ENCODE data around the gene CREB3L2.
"Not testable (repeated sequence)": the region's sequence is repeated elsewhere in the genome, so short reads cannot be mapped to it uniquely, and the experiment has no call there.

Gene CREB3L2

DNA sequence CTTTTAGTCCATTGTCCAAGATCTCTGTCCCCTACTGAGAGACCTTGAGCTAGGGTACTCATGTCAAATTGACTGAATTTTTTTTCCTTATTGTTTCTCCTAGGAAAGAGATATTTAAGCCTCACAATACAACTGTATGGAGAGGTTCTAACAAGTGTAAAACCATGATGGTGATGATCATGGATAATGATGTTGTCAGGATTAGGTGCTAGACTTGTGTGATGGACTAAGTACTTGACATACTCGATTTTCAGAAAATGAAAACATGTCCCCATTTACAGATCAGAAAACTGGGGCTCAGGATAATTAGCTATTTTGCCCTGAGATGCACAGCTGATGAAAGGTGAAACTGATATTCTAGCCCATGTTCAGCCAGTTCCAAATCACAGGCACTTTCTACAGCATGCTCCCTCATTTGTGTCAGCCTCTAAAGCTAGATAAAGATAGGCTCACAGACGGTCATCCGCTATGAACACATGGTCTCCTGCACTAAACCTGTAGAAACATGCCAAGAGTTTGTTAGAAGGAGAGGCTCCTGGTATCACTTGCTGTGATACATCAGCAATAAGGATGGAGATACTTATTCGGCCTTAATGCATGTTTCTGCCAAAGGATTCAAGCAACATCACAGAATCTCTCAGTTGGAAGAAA is 67.6 kb downstream of the CREB3L2 start:
- Histone ChIP-seq H3K4me3 (ENCODE audit: low read length) (no peak overlapping the region), H3K9me3 (ENCODE audit: control insufficient read depth, insufficient read depth, low read length) (no peaks in the 10 kb centered on the region), H3K4me1 (ENCODE audit: control insufficient read depth, insufficient read depth, low read length) (peaks cover 4% of the 10 kb centered on the region), H3K36me3 (ENCODE audit: control insufficient read depth, insufficient read depth, low read length) (no peaks in the 10 kb centered on the region; the same call in 1 of the 2 replicates), H3K27ac (ENCODE audit: low read length) (no peak overlapping the region), H3K27me3 (ENCODE audit: control insufficient read depth, insufficient read depth, low read length) (no peaks in the 10 kb centered on the region)
- WGBS (ENCODE audit: insufficient coverage, insufficient read length): no CpG with 5 or more reads among the region's 4 CpGs
- no peak for DNase-seq (ENCODE audit: low read depth, low spot score)

DNA sequence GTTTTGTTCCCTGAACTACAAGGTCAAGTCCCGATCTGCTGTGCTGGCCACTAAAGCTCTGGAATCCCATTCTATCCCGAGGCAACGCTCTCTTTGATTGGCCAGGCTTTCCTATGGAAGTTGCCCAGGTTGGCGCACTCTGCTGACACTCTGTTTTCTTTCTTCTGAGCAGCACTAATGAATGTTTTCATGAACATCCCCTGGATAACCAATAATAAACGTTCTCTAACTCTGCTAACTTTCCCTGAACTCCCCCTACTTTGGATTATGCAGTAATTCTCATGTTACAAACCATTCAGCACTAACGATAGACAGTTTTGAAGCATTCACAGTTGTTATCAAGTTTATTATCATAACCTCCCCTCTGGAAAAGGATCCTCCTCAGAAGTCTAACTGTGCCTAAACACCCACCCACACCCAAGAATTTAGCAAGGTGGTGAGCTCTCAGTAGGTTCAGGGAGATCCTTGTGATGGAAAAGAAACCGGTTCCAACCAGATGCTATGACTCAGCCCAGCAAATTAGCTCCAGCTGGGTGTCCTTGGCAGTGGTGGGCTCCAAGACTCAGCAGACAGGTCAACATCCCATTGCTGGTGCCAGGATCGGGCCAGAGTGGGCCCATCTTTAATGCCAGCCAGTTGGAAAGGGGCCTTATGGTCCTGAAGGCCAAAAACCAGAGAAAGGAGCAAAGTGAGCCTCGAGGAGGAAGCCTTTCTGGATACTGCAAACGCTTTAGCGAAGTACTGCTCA is 68.4 kb downstream of the CREB3L2 start:
- WGBS (ENCODE audit: insufficient coverage, insufficient read length): no CpG with 5 or more reads among the region's 11 CpGs
- Histone ChIP-seq H3K4me1 (ENCODE audit: control insufficient read depth, insufficient read depth, low read length) (peaks cover 4% of the 10 kb centered on the region), H3K27me3 (ENCODE audit: control insufficient read depth, insufficient read depth, low read length) (no peaks in the 10 kb centered on the region), H3K4me3 (ENCODE audit: low read length) (no peak overlapping the region), H3K9me3 (ENCODE audit: control insufficient read depth, insufficient read depth, low read length) (no peaks in the 10 kb centered on the region), H3K27ac (ENCODE audit: low read length) (no peak overlapping the region), H3K36me3 (ENCODE audit: control insufficient read depth, insufficient read depth, low read length) (no peaks in the 10 kb centered on the region; the same call in 1 of the 2 replicates)
- DNase-seq (ENCODE audit: low read depth, low spot score): no peak

DNA sequence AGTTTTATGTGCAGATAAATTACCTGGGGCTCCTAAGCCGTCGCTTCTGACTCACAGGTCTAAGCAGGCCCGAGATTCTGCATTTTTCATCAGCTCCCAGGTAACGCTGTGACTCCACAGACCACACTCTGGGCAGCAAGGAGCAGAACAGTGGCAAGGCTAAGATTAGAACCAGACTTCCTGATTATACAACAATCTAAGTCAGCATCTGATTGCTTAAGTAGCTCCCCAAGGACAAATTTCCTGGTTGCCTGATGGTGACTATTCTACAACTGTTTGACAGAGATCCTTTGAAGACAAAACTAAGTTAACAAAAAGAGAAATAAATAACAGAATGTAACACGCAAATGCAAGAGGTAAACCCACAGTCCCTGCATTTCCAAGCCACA is 69.0 kb downstream of the CREB3L2 start:
- no peak for DNase-seq (ENCODE audit: low read depth, low spot score)
- no peak overlapping the region for H3K27ac ChIP-seq (ENCODE audit: low read length)

DNA sequence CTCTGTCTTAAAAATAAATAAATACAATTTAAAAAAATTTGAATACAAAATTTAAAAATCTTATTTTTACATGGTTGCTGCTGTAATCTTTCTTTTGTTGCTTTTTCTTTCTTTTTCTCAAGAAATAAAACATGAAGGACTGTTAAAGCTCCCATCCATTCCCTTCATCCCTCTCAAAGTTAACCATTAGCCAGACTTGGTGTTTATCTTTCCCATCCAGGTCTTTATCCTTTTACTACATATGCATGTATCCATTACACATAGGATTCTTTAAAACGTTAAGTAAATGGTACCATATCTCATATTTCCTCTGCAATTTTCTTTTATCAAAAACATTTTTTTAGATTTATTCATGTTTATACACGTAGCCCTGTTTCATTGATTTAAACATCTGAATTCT is 70.1 kb downstream of the CREB3L2 start:
- Histone ChIP-seq H3K4me1 (ENCODE audit: control insufficient read depth, insufficient read depth, low read length) (peaks cover 3% of the 10 kb centered on the region), H3K27me3 (ENCODE audit: control insufficient read depth, insufficient read depth, low read length) (no peaks in the 10 kb centered on the region), H3K27ac (ENCODE audit: low read length) (no peak overlapping the region), H3K9me3 (ENCODE audit: control insufficient read depth, insufficient read depth, low read length) (no peaks in the 10 kb centered on the region), H3K36me3 (ENCODE audit: control insufficient read depth, insufficient read depth, low read length) (no peaks in the 10 kb centered on the region; the same call in 1 of the 2 replicates), H3K4me3 (ENCODE audit: low read length) (no peak overlapping the region)
- DNase-seq (ENCODE audit: low read depth, low spot score): no peak
- no CpG with 5 or more reads among the region's 2 CpGs for WGBS (ENCODE audit: insufficient coverage, insufficient read length)

More for the DNA sequence above, 69.0 kb downstream of the CREB3L2 start:
- WGBS (ENCODE audit: insufficient coverage, insufficient read length): no CpG with 5 or more reads among the region's 5 CpGs
- Histone ChIP-seq H3K36me3 (ENCODE audit: control insufficient read depth, insufficient read depth, low read length) (no peaks in the 10 kb centered on the region; the same call in 1 of the 2 replicates), H3K4me1 (ENCODE audit: control insufficient read depth, insufficient read depth, low read length) (peaks cover 4% of the 10 kb centered on the region), H3K4me3 (ENCODE audit: low read length) (no peak overlapping the region), H3K9me3 (ENCODE audit: control insufficient read depth, insufficient read depth, low read length) (no peaks in the 10 kb centered on the region), H3K27me3 (ENCODE audit: control insufficient read depth, insufficient read depth, low read length) (no peaks in the 10 kb centered on the region)

DNA sequence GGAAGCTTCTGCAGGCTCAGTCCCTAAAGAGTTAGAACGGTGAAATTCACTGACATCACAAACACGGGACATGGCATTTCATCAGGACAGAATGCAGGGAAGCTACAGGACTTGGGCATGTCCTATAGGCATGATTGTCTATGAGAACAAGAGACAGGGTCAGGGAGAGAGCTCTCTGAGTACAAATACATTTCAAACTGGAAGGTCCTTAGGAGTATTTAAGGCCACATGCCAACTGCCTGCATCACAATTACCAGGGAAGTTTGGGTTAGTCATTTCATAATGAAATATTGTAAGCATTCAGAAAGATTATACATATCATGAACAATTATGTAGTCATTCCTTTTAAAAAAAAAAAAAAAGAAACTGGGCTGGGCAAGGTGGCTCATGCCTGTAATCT is 71.3 kb downstream of the CREB3L2 start:
- WGBS (ENCODE audit: insufficient coverage, insufficient read length): no CpG with 5 or more reads among the region's 2 CpGs
- no peaks in the 10 kb centered on the region for H3K9me3 ChIP-seq (ENCODE audit: control insufficient read depth, insufficient read depth, low read length)
- no peaks in the 10 kb centered on the region for H3K27me3 ChIP-seq (ENCODE audit: control insufficient read depth, insufficient read depth, low read length)
- no peak overlapping the region for H3K27ac ChIP-seq (ENCODE audit: low read length)
- H3K4me1 ChIP-seq (ENCODE audit: control insufficient read depth, insufficient read depth, low read length): peaks cover 3% of the 10 kb centered on the region; the same call in 1 of the 2 replicates
- DNase-seq (ENCODE audit: low read depth, low spot score): no peak
- H3K36me3 ChIP-seq (ENCODE audit: control insufficient read depth, insufficient read depth, low read length): no peaks in the 10 kb centered on the region; the same call in 1 of the 2 replicates
- H3K4me3 ChIP-seq (ENCODE audit: low read length): no peak overlapping the region

DNA sequence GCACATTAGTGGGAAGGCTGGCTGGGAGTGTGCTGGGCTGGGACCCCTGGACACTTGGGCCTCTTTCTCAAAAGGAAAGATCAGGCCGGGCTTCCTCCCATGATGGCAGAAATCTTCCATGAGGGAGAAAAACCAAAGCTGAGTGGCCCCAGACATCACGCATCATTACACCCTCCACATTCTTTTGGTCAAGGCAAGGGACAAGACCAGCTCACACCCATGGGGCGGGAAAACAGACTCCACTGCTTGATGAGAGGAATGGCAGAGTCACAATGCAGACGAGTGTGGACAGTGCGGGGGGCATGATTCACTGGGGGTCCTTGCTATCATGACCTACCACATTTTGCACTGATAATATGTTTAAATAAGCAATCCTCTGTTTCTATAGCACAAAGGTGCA is 73.3 kb downstream of the CREB3L2 start:
- H3K9me3 ChIP-seq (ENCODE audit: control insufficient read depth, insufficient read depth, low read length): no peaks in the 10 kb centered on the region; the same call in 1 of the 2 replicates
- no peaks in the 10 kb centered on the region; the same call in 1 of the 2 replicates for H3K36me3 ChIP-seq (ENCODE audit: control insufficient read depth, insufficient read depth, low read length)
- peaks cover under 1% of the 10 kb centered on the region; the same call in 1 of the 2 replicates for H3K4me1 ChIP-seq (ENCODE audit: control insufficient read depth, insufficient read depth, low read length)
- H3K27me3 ChIP-seq (ENCODE audit: control insufficient read depth, insufficient read depth, low read length): no peaks in the 10 kb centered on the region
- WGBS (ENCODE audit: insufficient coverage, insufficient read length): no CpG with 5 or more reads among the region's 5 CpGs
- no peak overlapping the region for H3K4me3 ChIP-seq (ENCODE audit: low read length)
- DNase-seq (ENCODE audit: low read depth, low spot score): no peak
- H3K27ac ChIP-seq (ENCODE audit: low read length): no peak overlapping the region

DNA sequence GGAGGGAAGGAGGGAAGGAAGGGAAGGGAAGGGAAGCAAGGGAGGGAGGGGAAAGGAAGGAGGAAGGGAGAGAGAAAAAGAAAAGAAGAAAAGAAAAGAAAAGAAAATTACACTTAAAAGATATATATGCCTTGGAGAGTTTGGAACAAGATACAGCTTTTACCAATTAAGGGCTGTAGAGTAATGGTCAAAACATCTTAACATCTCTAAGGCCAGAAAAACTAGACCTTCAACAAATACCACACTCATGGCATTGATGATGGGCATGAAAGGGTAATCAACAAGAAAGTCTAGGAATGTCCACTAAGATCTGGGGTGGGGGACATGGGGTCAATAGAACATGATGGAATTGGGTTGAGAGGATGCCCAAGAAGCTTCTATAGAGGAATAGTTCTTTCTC is 74.5 kb downstream of the CREB3L2 start:
- Histone ChIP-seq H3K27me3 (ENCODE audit: control insufficient read depth, insufficient read depth, low read length) (no peaks in the 10 kb centered on the region), H3K4me1 (ENCODE audit: control insufficient read depth, insufficient read depth, low read length) (no peaks in the 10 kb centered on the region), H3K9me3 (ENCODE audit: control insufficient read depth, insufficient read depth, low read length) (no peaks in the 10 kb centered on the region; the same call in 1 of the 2 replicates), H3K27ac (ENCODE audit: low read length) (no peak overlapping the region), H3K4me3 (ENCODE audit: low read length) (no peak overlapping the region), H3K36me3 (ENCODE audit: control insufficient read depth, insufficient read depth, low read length) (no peaks in the 10 kb centered on the region)
- no peak for DNase-seq (ENCODE audit: low read depth, low spot score)

DNA sequence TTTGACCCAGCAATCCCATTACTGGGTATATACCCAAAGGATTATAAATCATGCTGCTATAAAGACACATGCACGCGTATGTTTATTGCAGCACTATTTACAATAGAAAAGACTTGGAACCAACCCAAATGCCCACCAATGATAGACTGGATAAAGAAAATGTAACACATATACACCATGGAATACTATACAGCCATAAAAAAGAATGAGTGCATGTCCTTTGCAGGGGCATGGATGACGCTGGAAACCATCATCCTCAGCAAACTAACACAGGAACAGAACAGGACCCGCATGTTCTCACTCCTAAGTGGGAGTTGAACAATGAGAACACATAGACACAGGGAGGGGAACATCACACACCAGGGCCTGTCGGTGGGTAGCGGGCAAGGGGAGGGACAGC is 75.7 kb downstream of the CREB3L2 start:
- H3K4me1 ChIP-seq (ENCODE audit: control insufficient read depth, insufficient read depth, low read length); H3K36me3 ChIP-seq (ENCODE audit: control insufficient read depth, insufficient read depth, low read length); H3K27me3 ChIP-seq (ENCODE audit: control insufficient read depth, insufficient read depth, low read length); H3K4me3 ChIP-seq (ENCODE audit: low read length); DNase-seq (ENCODE audit: low read depth, low spot score); H3K27ac ChIP-seq (ENCODE audit: low read length); H3K9me3 ChIP-seq (ENCODE audit: control insufficient read depth, insufficient read depth, low read length): not testable (repeated sequence)
- no CpG with 5 or more reads among the region's 6 CpGs for WGBS (ENCODE audit: insufficient coverage, insufficient read length)

DNA sequence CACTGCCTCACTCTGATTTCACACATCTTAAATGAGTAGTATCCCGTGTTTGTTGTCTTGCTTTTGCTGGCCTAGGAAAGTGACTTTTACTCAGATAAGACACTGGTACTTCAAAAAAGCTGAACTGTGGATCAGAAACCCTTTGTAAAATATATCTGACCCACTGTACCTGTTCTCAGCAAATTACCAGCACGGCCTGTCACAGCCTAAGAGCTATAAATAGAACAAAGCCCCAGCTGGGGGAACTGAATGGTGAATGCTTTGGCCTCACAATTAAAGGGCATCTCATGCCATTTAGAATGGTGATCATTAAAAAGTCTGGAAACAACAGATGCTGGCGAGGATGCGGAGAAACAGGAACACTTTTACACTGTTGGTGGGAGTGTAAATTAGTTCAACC is 76.1 kb downstream of the CREB3L2 start:
- Histone ChIP-seq H3K4me1 (ENCODE audit: control insufficient read depth, insufficient read depth, low read length) (no peaks in the 10 kb centered on the region), H3K9me3 (ENCODE audit: control insufficient read depth, insufficient read depth, low read length) (no peaks in the 10 kb centered on the region; the same call in 1 of the 2 replicates), H3K27me3 (ENCODE audit: control insufficient read depth, insufficient read depth, low read length) (no peaks in the 10 kb centered on the region), H3K27ac (ENCODE audit: low read length) (no peak overlapping the region), H3K36me3 (ENCODE audit: control insufficient read depth, insufficient read depth, low read length) (no peaks in the 10 kb centered on the region), H3K4me3 (ENCODE audit: low read length) (no peak overlapping the region)
- no CpG with 5 or more reads among the region's 4 CpGs for WGBS (ENCODE audit: insufficient coverage, insufficient read length)
- no peak for DNase-seq (ENCODE audit: low read depth, low spot score)

DNA sequence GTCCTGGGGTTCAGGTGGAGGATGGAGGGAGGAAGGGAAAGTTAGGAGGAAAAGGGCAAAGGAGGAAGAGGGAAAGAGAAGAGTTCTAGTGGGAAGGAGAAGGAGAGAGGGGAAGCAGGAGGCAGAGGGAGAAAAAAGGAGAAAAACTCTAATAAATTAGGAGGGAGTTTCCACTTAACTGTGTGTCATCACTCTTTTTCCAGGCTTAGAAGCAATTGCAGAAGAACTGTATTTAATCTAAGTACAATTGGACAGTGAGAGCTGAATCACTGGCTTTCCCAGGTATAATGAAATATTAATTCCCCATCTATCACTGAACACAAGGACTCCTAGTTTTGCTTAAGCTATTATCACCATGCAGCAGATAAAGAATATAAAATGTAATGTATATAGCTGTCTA is 76.8 kb downstream of the CREB3L2 start:
- Histone ChIP-seq H3K27ac (ENCODE audit: low read length) (no peak overlapping the region), H3K36me3 (ENCODE audit: control insufficient read depth, insufficient read depth, low read length) (no peaks in the 10 kb centered on the region), H3K4me3 (ENCODE audit: low read length) (no peak overlapping the region), H3K27me3 (ENCODE audit: control insufficient read depth, insufficient read depth, low read length) (no peaks in the 10 kb centered on the region), H3K4me1 (ENCODE audit: control insufficient read depth, insufficient read depth, low read length) (peaks cover 2% of the 10 kb centered on the region), H3K9me3 (ENCODE audit: control insufficient read depth, insufficient read depth, low read length) (no peaks in the 10 kb centered on the region; the same call in 1 of the 2 replicates)
- DNase-seq (ENCODE audit: low read depth, low spot score): no peak
